Smooth muscle cell (in vitro differentiated cells): ENCODE measurements around the gene CYP2U1. TPM values are rescaled to one million over a fixed set of nuclear protein-coding genes. Genes with fewer than 3 reads are reported as not detected.
"Not testable (repeated sequence)": the region's sequence is repeated elsewhere in the genome, so short reads cannot be mapped to it uniquely, and the experiment has no call there.

Experiments
- DNase-seq: peaks from one replicate; lab custom pipeline; 2025; ENCODE audit not compliant: unreplicated experiment; lab: John Stamatoyannopoulos, UW
- H2AFZ ChIP-seq: fragments of 200-600 bp; sonication (generic); 2 replicates; pipeline ENCODE4 v1.6.0; 2016; ENCODE audit warnings: antibody characterized with exemption, low read depth, mild to moderate bottlenecking
- H3F3A ChIP-seq: fragments of 200-600 bp; sonication (generic); 2 replicates; pipeline ENCODE4 v1.6.0; 2017; ENCODE audit warnings: antibody characterized with exemption, low read depth
- H3K27ac ChIP-seq: fragments of 200-600 bp; sonication (generic); 2 replicates; pipeline ENCODE4 v1.5.1; 2016; ENCODE audit warnings: low read depth, mild to moderate bottlenecking
- H3K27me3 ChIP-seq: fragments of 200-600 bp; sonication (generic); 2 replicates; pipeline ENCODE4 v1.6.1; 2016; ENCODE audit warnings: low read depth, mild to moderate bottlenecking
- H3K36me3 ChIP-seq: fragments of 200-600 bp; sonication (generic); 2 replicates; pipeline ENCODE4 v1.5.1; 2016; ENCODE audit warnings: low read depth
- H3K4me1 ChIP-seq: fragments of 200-600 bp; sonication (generic); 2 replicates; pipeline ENCODE4 v1.5.1; 2016; ENCODE audit warnings: low read depth
- H3K4me2 ChIP-seq: fragments of 200-600 bp; sonication (generic); 2 replicates; pipeline ENCODE4 v1.6.0; 2016; ENCODE audit warnings: mild to moderate bottlenecking
- H3K4me3 ChIP-seq: fragments of 200-600 bp; sonication (generic); 2 replicates; pipeline ENCODE4 v1.5.1; 2016; ENCODE audit warnings: mild to moderate bottlenecking
- H3K79me2 ChIP-seq: fragments of 200-600 bp; sonication (generic); 2 replicates; pipeline ENCODE4 v1.6.0; 2016; ENCODE audit warnings: low read depth, mild to moderate bottlenecking
- H3K9ac ChIP-seq: fragments of 200-600 bp; sonication (generic); 2 replicates; pipeline ENCODE4 v1.6.0; 2016; ENCODE audit warnings: low read depth
- H3K9me3 ChIP-seq: fragments of 200-600 bp; sonication (generic); replicated peaks from 2 replicates; pipeline ENCODE4 v1.5.1; 2016; ENCODE audit warnings: low read depth
- H4K20me1 ChIP-seq: fragments of 200-600 bp; sonication (generic); 2 replicates; pipeline ENCODE4 v1.6.0; 2016; ENCODE audit warnings: low read depth
- CTCF ChIP-seq: fragments of 200-600 bp; sonication (generic); IDR thresholded peaks from 2 replicates; pipeline ENCODE4 v1.5.1; 2017; ENCODE audit warnings: borderline replicate concordance, mild to moderate bottlenecking, antibody characterized with exemption; ENCODE audit not compliant: insufficient read depth, poor library complexity, severe bottlenecking
- WGBS: methylation state at CpG from one replicate; pipeline ENCODE4 v1.1.7; 2016; ENCODE audit warnings: low lambda C conversion rate; 5-methylcytosine and 5-hydroxymethylcytosine counted together
- polyA plus RNA-seq: library from polyadenylated mRNA; unstranded; fragments of >200 nt; fragmentation: Nextera tagmentation; extraction: Ambion mirVana; gene quantifications from 2 replicates; pipeline ENCODE4 v1.2.1, GENCODE V29; 2016
- total RNA-seq: library from RNA; depleted of rRNA; stranded (reverse); fragments of >200 nt; gene quantifications from 2 replicates; pipeline ENCODE4 v1.2.3, GENCODE V29; 2014

CYP2U1 gene
- total and polyA plus RNA-seq, 2 experiments from 2014 or later, result 1.9 to 4.4 TPM

- Histone ChIP-seq H3K27me3 (no peaks in the 10 kb centered on the region), H2AFZ (no peak overlapping the region), H3K9me3 (no peaks in the 10 kb centered on the region), H4K20me1 (no peaks in the 10 kb centered on the region), H3F3A (no peaks in the 10 kb centered on the region), H3K4me1 (peaks cover 5% of the 10 kb centered on the region), H3K9ac (no peak overlapping the region), H3K79me2 (no peaks in the 10 kb centered on the region), H3K36me3 (no peaks in the 10 kb centered on the region), H3K27ac (no peak overlapping the region), H3K4me3 (no peak overlapping the region), H3K4me2 (no peak overlapping the region)
- no peak for TF ChIP-seq CTCF
- DNase-seq, result no peak
Measured at GRCh38 chr4:107916623-107917022, 14.7 kb upstream of the CYP2U1 start.

- Histone ChIP-seq H3K27ac (no peak overlapping the region), H3F3A (no peaks in the 10 kb centered on the region), H3K9me3 (no peaks in the 10 kb centered on the region), H3K4me1 (peaks cover 5% of the 10 kb centered on the region), H3K79me2 (no peaks in the 10 kb centered on the region), H2AFZ (no peak overlapping the region), H3K9ac (no peak overlapping the region), H4K20me1 (no peaks in the 10 kb centered on the region), H3K4me3 (no peak overlapping the region), H3K4me2 (no peak overlapping the region), H3K36me3 (no peaks in the 10 kb centered on the region), H3K27me3 (no peaks in the 10 kb centered on the region)
- WGBS, result 98% methylated on average over 2 of the region's 2 CpGs
- DNase-seq, result no peak
- TF ChIP-seq CTCF, result no peak
Measured at GRCh38 chr4:107917500-107917899, 13.8 kb upstream of the CYP2U1 start.

GRCh38 chr4:107922486-107923473 lies 8.6 kb upstream of the CYP2U1 start:
- Histone ChIP-seq H3K36me3 (no peaks in the 10 kb centered on the region), H3K4me2 (no peak overlapping the region), H3K9ac (no peak overlapping the region), H2AFZ (no peak overlapping the region), H3K4me1 (no peaks in the 10 kb centered on the region), H3K27ac (no peak overlapping the region), H3K9me3 (no peaks in the 10 kb centered on the region), H3K79me2 (no peaks in the 10 kb centered on the region), H4K20me1 (no peaks in the 10 kb centered on the region), H3F3A (no peaks in the 10 kb centered on the region), H3K4me3 (no peak overlapping the region), H3K27me3 (no peaks in the 10 kb centered on the region)
- DNase-seq, result no peak
- WGBS, result 81% methylated on average over 4 of the region's 4 CpGs
- TF ChIP-seq CTCF, result no peak

- not testable (repeated sequence) for DNase-seq, H3K36me3 ChIP-seq, H3K9me3 ChIP-seq, H3K27ac ChIP-seq, H3K4me1 ChIP-seq, H2AFZ ChIP-seq, H3K4me3 ChIP-seq, H3K9ac ChIP-seq, H3F3A ChIP-seq, H4K20me1 ChIP-seq, H3K79me2 ChIP-seq, H3K4me2 ChIP-seq, H3K27me3 ChIP-seq
Measured at GRCh38 chr4:107925713-107926112, 5.6 kb upstream of the CYP2U1 start.

GRCh38 chr4:107926875-107927274 lies 4.5 kb upstream of the CYP2U1 start:
- H3K9me3 ChIP-seq, DNase-seq, H3K4me2 ChIP-seq, H2AFZ ChIP-seq, H3F3A ChIP-seq, H3K9ac ChIP-seq, H3K4me1 ChIP-seq, H3K27ac ChIP-seq, H4K20me1 ChIP-seq, H3K4me3 ChIP-seq, H3K79me2 ChIP-seq, H3K36me3 ChIP-seq, H3K27me3 ChIP-seq: not testable (repeated sequence)
- WGBS, result 89% methylated on average over 4 of the region's 4 CpGs
